T47D (cell line): ENCODE data around the gene LZTS2.

ENCODE experiments used
- DNase-seq, 2 experiments: peaks; one replicate each; pipeline versions ENCODE4 v3.0.0 to v3.0.0-alpha.2; 2011 to 2012; ENCODE audit warnings: low read depth in 1 of 2, low spot score in 1 of 2
- JUND ChIP-seq: IDR thresholded peaks from 2 replicates; pipeline ENCODE4 v1.6.1; 2012; ENCODE audit warnings: low read depth
- in situ Hi-C: cut with HindIII; loops from 2 replicates; pipeline ENCODE4 v1.10.0; 2016; ENCODE audit warnings: low sequenced_read_pairs, low pct_unique_long_range_greater_than_20kb

Gene LZTS2

GRCh38 chr10:101052285-101052684, 52.7 kb downstream of the LZTS2 start:
- in situ Hi-C loops = no loop called here
- TF ChIP-seq JUND = no peak
- peak in 1 of 2 experiments; percentile 83 for DNase-seq

- no peak for DNase-seq
- TF ChIP-seq JUND = no peak
- in situ Hi-C loops = no loop called here
These were observed 53.9 kb downstream of the LZTS2 start for GRCh38 chr10:101053516-101053915.

- DNase-seq = no peak
- in situ Hi-C loops = no loop called here
- no peak for TF ChIP-seq JUND
These were observed 54.7 kb downstream of the LZTS2 start for GRCh38 chr10:101054351-101054750.

- in situ Hi-C loops = no loop called here
- DNase-seq = no peak
- TF ChIP-seq JUND = no peak
These were observed 55.3 kb downstream of the LZTS2 start for GRCh38 chr10:101054876-101055275.

GRCh38 chr10:101055411-101055810, 55.8 kb downstream of the LZTS2 start:
- in situ Hi-C loops = no loop called here
- no peak for DNase-seq
- TF ChIP-seq JUND = no peak

- DNase-seq = no peak
- in situ Hi-C loops = no loop called here
- no peak for TF ChIP-seq JUND
These were observed 57.0 kb downstream of the LZTS2 start for GRCh38 chr10:101056365-101057151.
